GM19397 (cell line): ENCODE data around the gene WASF3.

Experiments
- ATAC-seq: cut with Tn5 transposase; IDR thresholded peaks from one replicate; pipeline ENCODE4 v1.9.1; 2021; ENCODE audit warnings: mild to moderate bottlenecking, moderate library complexity; ENCODE audit not compliant: unreplicated experiment

Gene WASF3

DNA sequence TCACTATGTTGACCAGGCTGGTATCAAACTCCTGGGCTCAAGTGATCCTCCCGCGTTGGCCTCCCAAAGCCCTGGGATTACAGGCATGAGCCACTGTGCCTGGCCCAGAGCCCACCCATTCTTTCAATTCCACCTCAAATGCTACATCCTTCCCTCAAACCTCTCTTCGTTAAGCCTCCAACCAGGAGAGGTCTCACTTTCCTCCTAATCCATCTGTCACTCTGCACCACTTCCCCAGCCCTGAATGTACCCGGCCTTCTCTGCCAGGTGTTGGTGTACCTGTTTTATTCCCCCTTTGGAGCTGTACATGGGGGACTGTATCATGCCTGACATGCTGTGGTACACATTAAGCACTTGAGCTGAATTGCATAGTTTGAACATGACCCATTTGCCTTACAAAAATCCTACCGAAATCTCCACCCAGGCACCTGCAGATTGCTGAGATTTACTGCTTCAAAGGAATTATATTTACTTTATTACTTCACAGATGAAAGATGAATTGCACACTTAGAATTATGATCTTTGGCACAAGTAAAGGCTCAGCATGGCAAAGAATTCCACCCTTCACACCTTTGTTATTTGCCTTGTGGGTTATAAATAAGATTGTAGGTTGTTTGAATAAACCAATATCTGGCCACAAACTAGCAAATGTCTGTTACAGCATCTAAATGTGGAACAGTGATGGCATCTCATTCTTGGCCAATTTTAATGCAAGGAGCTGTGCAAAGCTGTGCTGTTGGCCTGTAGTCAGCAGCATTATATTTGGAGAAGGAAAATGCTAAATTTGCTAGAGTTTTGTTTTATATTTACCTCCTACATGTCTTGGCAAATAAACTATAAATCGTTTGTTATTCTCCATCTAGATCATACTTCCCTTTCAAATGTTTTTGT lies 15.6 kb upstream of the WASF3 start:
- no peak for ATAC-seq

DNA sequence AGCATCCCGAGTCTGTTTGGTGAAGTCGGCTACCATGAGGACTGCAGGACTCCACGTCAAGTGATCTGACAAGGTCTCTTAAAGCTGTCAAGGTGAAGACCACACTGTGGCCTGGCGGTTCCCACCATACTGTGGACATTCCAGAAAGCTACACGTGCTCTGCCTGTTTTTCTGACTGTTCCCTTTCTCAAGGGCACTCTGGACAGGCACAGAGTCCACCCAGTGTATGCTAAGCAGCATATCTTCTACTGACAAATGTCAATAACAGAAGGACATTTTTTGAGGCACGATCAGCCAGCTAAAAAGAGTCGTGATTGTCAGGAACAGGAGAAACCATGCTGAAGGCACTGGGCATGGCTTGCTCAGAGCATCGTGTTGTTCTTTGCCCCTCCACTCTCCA lies 12.8 kb upstream of the WASF3 start:
- no peak for ATAC-seq

DNA sequence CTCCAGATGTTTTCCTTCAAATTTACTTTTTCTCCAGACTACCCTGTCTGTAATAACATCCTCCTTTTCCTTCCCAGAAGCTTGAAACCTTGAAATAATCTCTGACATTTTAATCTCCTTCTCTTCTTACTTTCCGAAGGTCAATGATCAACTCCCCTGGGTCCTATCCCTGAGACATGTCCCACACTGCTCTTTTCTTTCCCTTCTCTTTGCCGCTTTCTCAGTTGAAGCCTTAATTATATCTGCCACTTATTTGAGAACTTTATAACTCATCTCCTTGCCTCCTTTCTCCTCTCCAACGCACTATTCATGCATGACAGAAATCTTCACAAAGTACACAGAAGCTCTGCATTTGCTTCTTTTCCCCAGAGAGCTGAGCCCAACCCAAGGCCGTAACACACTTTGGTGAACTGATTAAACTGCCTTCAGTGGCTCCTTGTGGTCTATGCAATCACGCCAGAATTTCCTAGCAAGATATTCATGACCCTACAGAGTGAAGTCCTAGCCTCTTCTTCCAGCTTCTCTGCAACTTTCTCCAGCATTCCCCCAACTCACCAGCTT lies 9.2 kb upstream of the WASF3 start:
- no peak for ATAC-seq

DNA sequence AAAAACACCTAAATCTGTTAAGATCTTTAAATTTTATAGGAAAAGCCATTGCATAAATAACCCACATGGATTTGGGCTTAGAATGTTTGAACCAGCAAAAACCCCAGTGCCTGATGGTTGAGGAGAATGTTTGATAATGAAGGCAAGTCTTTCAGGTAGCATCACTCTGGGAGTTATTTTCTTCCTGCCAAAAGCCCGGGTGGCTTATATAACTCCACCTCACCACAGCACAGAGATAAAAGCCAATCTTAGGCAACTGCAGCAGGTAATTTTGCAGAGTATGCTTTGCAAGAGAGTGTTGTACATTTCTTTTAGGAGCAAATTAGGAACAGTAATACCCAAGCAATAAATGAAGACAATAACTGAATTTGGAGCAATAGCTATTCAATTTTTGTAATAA lies 7.8 kb upstream of the WASF3 start:
- no peak for ATAC-seq

DNA sequence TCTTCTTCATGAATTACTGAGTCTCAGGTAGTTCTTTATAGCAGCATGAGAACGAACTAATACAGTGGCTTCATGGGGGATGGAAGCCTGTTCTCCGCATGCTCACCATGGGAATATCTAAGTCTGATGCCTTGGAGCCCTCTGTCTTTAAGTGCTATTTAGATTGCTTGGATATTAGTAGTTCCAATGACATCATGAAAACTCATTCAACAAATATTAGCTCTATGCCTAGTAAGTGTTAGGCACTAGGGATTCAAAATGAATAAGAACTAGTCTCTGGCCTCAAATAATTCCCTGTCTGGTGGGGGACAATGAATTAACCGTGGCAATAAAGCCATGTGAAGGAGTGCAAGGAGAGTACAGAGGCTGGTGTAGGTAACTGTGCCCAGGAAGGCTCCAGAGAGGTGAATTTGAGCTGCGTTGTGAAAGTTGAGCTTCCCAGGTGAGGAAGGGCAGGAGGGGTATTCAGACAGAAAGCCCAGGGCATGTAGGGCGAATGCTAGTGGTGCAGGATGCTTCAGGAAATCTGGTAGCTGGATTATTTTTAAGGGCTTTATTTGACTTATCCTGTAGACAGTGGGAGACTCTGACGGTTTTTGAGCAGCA lies 6.1 kb upstream of the WASF3 start:
- ATAC-seq: no peak

DNA sequence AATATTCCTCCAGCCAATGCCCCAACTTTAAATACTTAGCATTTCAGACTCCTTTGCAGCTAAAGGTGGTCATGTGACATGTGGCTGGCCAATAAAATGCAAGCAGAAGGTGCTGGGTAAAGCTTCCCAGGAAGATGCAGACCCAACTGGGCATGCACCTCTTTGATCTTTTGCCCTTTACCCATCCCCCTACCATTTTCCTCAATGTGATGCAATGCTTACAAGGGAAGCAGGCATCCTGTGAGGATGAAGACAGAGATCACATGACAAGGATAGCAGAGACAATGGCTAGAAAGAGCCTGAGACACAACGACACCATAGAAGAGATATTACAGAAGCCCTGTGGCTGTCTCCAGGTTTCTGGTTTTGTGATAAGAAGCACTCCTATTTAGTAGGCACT lies 2.1 kb upstream of the WASF3 start:
- ATAC-seq: no peak

DNA sequence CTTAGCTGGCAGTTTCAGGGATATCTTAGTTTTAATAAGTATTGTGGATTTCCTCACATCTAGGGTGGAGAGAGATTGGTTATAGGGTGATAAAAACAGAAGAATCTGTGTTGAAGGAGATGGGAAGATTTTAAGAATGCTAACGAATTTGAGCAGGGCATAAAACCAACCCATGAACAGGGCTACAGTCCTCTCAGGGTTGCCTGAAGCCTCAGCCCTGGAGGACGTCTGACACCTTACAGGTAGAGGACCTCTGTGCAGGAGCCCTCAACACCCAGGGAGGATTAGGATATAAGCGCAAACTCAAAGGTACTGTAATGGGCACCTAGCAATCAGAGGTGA lies 461 bp upstream of the WASF3 start:
- ATAC-seq: no peak

DNA sequence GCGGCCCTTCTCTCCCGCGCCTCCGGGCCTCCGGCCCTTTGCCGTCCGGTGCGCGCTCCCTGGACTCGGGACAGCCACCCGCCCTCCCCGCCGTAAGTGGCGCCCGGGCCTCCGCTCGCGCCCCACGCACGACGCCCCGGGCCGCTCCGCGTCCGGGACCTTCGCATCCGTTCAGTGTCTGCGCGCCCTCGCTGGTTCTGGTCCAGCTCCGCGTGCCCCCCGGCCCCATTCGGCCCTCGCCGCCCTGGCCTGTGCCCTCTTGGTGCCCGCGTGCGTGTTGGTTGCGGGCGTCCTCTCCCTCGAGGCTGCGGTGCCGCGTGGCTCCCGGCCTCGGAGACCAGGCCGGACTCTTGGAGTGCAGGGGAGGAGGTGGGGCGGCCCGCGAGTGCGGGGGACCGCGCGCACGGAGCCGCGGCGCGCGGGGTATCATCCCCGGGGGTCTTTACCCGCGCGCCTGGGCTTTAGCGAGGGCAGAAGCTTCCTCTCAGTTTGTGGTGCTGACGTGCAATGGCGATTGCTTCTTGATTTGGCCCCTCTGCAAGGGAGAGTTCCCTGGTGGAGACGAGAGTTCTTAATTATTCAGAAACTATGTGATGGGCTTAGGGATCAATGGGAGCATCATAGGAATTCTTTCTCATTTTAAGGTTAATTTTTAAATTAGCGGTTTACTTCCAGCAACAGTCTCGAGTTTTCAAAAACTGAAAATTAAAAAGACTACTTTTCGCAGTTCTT lies 757 bp downstream of the WASF3 start:
- ATAC-seq: no peak

DNA sequence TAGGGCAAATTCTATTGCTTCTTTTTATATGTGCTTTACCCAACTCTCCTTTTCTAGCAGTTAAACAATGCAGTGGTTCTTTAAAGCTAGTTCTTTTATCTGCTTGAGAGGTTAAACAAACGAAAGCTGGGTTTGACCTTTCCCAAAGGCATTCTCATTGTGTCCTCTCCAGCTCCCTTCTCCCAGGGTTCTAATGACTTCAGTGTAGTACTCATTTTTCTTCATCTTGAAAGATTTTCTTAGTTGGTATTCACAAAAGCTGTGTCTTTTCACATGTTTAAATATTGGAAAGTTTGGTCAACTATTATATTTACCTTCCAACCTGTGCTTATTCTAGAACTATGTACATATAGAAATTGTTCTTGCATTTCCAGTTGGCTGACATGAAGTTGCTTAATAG lies 1.5 kb downstream of the WASF3 start:
- no peak for ATAC-seq

DNA sequence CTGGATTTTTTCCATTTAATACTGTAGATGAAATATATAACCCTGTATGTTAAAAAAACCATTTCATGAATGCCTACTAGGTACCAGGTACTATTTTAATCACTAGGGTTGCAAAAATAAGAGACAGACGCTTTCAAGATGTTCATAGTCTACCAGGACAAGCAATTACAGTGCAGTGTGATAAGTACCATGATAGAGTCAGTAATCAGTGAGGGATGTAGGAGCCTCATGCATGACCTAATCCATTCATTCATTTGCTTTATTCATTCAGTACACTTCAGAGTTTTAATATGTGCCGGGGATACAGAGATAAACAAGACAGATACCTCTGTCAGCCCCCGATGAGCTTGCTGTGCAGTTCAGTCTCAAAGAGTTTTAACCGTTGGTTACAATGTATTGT lies 3.0 kb downstream of the WASF3 start:
- no peak for ATAC-seq

DNA sequence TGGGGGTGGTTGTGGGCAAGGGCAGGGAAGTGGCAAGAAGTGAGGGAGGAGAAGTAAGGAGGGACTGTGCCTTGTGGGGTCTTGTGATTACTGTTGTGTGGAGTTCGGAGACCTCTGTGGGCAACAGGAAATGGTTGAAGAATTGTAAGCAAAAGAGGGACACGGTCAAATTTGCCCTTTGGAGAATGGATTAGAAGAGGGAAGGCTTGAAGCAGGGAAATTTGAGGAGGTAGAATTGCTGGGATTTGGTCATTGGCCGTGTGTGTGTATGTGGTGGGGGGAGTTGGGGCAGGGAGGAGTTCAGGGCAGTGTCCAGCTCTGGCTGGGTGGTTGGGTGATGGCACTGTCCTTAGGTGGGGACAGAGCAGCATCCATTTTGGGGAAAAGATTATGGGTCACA lies 3.6 kb downstream of the WASF3 start:
- no peak for ATAC-seq

DNA sequence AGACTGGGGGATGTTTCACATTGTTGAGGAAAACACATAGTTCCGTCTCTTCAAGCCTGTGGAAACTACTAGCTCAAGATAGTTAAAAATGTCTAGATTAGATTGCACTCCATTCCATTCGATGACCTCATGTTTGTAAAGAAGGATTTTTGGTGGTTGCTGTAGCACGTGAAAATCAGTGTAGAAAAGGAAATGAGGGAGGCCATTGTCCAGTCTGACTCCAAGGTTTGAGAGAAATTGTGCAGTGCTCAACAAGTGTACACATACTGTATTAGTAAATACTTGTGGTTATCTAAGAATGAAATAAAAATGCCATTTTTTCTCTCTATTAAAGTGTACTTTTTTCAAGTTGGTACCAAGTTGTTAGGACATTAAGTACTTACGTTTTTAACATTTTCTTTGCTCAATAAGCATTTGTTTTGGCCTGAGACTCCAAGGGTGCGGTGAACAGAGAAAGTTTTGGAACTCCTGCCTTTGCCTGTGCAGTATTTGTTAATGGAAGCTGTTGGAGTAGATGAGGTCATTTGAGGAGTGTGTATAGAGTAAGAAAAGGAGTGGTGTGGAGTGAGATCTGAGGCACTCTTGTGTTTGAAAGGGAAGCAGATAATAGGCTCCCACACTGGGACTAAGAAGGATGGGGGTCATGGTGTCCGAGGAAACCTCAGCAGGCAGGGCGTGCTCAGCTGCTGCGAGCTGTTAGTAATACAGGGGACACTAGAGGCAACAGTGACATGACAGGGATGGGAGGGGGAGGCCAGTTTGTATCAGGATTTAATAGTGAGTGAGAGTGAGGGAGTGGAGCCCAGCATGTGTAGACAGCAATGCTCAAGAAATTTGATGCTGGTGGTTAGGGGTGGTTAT lies 4.4 kb downstream of the WASF3 start:
- ATAC-seq: no peak

DNA sequence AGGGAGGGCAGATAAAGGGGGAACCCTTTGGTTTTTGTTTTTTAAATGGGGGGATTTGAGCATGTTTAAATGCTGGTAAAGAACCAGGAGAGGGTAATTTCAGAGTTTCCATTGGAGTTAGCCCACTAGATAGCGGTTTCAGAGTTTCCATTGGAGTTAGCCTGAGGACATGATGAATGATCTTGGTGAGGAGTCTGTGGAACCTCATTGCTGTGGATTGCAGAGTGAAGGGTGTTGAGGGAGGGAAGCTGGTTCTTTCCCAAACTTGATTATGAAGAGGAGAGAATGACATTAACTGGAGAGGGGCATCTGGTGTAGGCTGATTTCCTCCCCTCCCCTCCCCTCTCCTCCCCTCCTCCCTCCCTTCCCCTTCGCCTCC lies 5.0 kb downstream of the WASF3 start:
- no peak for ATAC-seq

DNA sequence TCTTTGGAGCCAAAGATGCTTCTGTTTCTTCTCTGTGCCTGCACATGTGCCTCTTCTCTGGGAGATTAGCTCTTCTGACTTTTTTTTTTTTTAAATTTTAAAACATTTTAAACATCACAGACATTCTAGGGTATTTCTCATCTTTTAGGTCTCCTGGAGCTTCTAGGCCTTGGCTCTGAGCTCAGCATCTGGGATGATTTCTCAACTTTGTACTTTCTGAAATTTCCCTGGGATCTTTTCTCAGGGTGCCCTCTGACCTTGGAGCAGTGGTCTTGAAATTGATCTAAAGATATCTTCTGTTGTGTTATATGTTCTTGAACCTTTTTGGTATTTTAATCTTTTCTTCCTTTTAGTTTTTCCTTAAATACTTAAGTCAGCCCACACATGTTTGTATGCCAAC lies 6.2 kb downstream of the WASF3 start:
- no peak for ATAC-seq

DNA sequence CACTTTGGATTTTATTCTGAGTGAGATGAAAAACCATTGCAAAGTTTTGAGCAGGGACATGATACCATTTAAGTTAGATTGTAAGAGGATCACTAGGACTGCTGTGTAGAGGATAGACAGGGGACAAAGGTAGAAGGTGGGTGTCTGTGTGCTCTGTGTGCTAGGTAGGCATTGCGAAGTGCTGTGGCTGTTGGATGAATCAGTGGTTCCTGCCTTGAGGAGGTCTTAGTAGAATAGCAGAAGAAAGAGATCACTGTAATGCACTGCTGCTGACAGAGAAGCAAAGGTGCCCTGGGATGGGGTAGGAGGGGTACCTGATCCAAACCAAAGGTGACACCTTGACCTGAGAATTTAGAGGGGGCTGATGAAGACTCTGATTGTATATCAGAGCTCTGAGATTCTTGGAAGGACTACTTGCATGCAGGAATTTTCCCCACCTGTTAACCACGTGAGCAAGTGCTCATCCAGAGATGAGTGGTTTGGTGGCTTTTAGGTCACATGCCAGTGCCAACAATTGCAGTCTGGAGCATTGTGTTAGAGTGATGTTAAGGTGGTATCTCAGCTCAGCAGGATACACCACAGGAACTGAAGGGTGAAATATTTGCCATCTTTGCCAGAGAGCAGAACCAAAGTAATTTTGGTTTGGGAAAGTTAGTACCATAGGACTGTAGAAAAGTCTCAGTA lies 10.8 kb downstream of the WASF3 start:
- ATAC-seq: no peak

DNA sequence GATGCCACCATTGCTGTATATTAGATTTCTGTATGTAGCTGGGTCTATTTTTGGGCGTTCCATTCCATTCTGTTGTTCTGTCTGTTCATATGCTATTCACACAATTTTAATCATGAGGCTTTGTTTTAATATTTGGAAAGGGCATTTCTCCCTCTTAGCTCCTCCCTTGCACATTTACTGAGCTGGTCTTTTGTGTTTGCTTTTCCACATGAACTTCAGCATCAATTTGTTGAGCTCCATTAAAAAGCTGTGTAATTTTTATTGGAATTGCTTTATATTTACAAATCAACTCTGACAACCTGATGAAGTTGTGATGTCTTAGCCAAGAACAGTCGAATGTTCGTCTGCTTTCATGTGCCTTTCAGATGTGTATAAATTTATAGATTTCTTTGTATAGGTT lies 14.0 kb downstream of the WASF3 start:
- ATAC-seq: no peak

DNA sequence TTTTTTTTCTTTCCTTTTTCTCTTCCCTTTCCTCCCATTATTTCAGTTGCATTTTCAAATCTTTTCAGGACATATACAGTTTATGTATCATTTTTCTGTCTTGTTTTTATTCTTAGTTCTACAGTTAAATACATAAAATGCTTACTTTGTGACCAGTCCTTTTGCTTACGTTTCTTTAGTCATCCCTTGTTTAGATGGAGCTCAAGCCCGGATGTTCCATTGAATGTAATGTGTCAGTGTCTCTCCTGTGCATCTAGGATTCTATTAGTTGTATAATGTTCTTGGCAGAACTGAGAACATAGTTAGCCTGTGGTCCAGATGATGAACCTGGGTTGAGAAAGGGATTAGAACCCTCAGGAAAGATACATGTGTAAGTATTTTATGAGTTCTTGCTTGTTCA lies 17.8 kb downstream of the WASF3 start:
- no peak for ATAC-seq

DNA sequence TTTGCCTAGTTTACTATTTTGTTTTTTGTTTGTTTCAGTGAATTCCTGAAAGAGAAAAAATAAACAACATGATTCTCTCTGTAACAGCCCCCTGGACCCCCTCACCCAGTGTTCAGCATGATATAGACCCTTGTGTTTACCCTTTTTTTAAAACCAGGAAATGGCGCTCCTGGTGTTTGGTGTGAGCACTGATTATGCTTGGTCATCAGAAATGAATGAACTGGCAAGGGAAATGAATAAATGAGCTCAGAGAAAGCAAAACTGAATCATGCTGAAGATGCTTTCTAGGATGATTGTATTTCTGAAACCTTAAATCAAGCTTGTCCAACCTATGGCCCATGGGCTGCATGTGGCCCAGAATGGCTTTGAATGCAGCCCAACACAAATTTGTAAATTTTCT lies 22.1 kb downstream of the WASF3 start:
- ATAC-seq: no peak

DNA sequence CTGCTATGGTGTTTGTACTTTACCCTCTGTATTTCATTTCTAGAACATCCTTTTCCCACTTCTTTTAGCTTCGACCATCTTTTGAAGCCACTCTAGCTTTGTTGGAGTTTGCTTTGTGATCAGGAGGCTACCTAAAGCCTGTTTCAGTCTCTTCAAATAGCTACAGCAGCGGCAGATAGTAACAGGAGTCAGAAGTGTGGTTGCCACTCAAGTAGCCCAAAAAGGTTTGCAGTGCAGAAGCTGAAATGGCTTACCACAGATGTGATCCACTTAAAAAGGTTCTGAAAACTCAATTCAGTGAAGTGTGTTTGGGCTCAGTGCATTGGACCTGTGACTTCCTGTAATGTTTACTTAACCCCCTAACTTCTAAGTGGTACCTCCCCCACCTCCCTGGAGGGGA lies 26.2 kb downstream of the WASF3 start:
- ATAC-seq: no peak

DNA sequence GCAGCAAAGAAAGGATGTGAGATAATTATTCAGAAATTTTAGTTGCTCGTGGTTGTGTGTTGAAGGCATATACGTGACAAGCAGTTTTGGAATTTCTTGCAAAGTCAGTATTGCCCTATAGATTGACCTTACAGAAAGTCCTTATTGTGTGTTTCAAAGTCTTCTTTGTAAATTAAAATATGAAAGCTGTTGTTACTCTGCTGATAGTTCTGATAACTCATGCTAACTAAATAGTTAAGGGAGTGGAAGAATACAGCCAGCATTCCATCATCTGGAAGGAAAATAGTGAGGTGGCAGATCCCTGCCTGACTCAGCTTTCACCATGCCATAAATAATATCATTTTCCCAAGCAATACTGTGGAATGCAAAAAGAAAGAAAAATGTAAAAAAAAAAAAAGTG lies 27.2 kb downstream of the WASF3 start:
- ATAC-seq: no peak
